KG1 (cell line): Measurements from ENCODE around the gene LRRC23.
"Not testable (repeated sequence)": the region's sequence is repeated elsewhere in the genome, so short reads cannot be mapped to it uniquely, and the experiment has no call there.

ENCODE experiments used
- DNase-seq: peaks from one replicate; lab custom pipeline; 2025; lab: John Stamatoyannopoulos, UW

The LRRC23 gene, protein sequence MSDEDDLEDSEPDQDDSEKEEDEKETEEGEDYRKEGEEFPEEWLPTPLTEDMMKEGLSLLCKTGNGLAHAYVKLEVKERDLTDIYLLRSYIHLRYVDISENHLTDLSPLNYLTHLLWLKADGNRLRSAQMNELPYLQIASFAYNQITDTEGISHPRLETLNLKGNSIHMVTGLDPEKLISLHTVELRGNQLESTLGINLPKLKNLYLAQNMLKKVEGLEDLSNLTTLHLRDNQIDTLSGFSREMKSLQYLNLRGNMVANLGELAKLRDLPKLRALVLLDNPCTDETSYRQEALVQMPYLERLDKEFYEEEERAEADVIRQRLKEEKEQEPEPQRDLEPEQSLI

DNA sequence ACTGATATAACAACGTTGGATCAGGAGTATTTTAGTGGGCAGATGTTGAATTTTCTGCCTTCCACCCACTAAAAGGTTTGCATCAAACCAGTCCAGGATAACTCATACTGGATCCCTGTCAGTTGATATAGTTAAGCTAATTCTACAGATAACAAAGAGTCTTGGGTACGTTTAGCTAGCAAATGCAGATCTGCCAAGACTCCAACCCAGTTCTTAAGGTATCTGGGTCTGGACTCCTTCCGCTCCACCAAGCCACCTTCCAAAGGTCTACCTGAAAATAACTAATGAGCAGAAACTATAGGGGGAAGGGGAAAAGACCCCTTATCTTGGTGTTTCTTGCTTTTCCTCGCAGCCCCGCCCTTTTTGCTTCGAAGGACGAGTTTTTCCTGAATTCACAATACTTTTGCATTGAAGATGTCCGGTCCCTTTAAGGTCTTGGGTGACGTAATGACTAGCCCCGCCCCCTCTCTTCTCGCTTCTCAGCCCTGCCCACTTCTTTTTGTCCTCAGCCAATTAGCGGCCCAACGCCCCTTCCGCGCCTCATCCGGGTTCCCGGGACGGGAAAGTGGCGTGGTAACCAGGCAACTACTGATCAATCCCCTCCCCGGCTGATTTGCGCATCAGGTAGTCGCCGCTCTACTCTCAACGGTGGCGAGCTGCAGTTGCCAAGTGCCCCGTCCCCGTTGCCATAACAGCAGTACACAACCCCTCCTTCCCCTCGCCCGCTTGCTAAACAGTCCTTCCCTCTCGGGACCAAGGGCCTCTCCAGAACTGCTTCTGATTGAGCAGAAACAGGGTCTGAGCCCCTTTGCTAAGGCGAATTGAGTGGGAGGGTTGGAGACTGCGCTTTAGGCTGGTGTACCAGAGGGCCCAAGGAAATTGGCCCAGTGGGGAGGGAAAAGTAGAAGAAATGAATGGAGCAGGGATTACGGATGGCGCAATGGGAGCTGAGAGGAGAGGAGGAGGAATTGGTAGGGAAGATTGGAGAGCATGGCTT, at the start of gene LRRC23:
TSS of gene LRRC23 (plus strand) at position 543 of the 997 bp plus-strand sequence. CDS start 812 bp downstream, outside the sequence.
- peak; percentile 86 for DNase-seq

DNA sequence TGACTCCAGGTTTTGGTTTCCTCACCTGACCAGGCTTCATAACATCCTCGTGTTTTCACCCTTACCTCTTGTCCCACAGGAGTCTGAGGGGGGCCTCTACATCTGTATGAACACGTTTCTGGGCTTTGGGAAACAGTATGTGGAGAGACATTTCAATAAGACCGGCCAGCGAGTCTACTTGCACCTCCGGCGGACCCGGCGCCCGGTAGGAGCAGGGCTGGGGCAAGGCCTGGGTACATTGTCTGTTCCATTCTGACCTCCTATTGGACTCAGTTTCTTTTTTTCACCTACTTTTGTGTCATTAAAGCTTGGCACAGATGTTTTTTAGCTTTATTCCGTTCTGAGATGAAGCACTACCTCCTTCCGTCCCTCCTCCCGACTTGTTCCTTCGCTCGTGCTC, 49.3 kb upstream of the LRRC23 start:
- no peak for DNase-seq

DNA sequence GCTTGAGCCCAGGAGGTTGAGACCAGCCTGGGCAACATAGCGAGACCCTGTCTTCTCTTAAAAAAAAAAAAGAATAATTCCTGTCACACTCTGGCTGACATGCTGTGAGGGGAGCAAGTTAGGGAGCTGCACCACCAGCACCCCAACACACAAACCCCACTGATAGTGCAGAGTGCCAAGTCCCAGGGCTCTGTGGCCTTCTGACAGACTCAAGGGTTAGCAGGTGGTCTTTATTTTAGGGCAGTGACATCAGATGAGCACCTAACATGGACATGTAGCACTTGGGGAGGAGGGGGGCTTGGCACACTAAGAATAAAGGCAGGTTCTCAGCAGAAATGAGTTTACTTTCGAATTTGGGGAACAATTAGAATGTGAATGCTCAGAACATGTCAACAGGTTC, 45.8 kb upstream of the LRRC23 start:
- no peak for DNase-seq

DNA sequence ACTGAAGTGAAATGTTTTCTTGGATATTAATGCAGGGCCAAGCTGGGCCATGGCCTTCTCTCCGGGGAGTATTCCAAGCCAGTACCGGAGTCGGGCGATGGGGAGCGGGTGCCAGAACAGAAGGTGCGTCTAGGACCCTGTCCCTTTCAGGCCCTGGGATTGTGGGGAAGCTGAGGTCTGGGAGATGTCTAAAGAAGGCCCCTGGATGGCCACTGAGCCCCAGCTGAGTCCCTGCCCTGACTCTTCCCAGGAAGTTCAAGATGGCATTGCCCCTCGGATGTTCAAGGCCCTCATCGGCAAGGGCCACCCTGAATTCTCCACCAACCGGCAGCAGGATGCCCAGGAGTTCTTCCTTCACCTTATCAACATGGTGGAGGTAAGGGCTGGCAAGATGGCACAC, 44.5 kb upstream of the LRRC23 start:
- DNase-seq, result no peak

DNA sequence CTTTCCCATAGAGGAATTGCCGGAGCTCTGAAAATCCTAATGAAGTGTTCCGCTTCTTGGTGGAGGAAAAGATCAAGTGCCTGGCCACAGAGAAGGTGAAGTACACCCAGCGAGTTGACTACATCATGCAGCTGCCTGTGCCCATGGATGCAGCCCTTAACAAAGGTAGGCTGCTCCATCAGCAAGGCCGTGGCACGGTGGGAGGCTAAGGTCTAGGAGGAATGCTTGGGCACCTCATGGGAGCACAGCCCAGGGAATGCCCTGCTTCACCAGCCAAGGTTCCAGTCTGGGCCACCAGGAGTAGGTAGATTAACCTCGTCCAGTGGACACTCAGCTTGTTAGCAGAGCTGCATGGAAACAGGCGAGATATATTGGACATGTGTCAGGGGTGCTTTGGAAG, 43.7 kb upstream of the LRRC23 start:
- DNase-seq, result no peak

DNA sequence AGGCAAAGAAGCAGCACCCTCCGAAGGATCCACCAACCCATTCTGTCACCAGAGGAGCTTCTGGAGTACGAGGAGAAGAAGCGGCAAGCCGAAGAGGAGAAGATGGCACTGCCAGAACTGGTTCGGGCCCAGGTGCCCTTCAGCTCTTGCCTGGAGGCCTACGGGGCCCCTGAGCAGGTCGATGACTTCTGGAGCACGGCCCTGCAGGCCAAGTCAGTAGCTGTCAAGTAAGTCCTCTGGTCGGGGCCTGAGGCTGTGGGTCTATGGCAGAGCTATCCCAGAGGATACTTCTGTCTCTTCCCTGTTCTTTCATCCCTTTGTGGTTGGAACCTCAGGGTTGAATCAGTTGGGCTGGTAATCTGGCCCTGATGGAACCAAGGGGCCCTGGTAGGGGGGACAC, 43.2 kb upstream of the LRRC23 start:
- DNase-seq, result no peak

DNA sequence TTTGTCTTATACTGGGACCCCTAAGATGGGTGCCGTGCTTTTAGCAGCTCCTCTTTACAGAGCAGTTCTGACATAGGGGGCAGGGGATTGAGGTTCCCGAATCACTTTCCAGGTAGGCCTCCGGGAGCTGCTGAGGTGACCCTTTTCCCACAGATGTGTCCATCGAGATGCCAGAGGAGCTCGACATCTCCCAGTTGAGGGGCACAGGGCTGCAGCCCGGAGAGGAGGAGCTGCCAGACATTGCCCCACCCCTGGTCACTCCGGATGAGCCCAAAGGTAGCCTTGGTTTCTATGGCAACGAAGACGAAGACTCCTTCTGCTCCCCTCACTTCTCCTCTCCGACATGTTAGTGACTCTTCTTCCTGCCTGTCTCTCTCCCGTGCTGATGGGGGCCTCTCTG, 41.6 kb upstream of the LRRC23 start:
- no peak for DNase-seq

DNA sequence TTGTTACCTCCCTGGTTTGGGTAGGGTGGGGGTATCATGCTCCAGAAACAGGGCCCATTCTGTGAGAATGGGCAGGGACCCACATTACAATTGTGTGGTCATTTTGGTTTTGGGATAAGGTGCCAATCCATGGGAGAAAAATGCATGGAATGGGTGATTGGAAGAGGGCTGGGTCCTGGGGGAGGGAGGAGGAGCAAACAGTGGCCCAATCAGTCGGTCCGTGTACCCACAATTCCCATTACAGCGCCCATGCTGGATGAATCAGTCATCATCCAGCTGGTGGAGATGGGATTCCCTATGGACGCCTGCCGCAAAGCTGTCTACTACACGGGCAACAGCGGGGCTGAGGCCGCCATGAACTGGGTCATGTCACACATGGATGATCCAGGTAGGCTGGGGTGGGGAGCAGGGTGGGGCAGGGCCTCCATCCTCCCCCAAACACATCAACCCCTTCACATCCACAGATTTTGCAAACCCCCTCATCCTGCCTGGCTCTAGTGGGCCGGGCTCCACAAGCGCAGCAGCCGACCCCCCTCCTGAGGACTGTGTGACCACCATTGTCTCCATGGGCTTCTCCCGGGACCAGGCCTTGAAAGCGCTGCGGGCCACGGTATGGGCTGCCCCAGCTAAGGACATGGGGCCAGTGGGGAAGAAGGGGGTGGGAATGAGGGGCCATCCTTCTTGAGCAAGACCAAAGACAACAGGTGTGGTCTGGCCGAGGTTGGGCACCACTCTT, 40.9 kb upstream of the LRRC23 start:
- no peak for DNase-seq

DNA sequence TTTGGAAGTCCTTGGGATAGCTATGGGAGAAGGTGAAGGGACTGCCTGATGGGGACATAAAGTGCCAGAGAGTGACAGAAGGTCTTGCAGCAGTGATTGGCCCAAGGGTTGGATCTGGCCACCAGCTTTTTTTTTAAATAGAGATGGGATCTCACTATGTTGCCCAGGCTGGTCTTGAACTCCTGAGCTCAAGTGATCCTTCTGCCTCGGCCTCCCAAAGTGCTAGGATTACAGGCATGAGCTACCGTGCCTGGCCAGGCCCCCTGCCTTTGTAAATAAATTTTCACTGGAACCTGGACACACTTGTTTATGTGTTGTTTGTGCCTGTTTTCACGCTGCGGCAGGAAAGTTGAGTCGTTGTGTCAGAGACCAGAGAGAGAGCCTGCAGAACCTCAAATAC, 39.3 kb upstream of the LRRC23 start:
- DNase-seq, result not testable (repeated sequence)

DNA sequence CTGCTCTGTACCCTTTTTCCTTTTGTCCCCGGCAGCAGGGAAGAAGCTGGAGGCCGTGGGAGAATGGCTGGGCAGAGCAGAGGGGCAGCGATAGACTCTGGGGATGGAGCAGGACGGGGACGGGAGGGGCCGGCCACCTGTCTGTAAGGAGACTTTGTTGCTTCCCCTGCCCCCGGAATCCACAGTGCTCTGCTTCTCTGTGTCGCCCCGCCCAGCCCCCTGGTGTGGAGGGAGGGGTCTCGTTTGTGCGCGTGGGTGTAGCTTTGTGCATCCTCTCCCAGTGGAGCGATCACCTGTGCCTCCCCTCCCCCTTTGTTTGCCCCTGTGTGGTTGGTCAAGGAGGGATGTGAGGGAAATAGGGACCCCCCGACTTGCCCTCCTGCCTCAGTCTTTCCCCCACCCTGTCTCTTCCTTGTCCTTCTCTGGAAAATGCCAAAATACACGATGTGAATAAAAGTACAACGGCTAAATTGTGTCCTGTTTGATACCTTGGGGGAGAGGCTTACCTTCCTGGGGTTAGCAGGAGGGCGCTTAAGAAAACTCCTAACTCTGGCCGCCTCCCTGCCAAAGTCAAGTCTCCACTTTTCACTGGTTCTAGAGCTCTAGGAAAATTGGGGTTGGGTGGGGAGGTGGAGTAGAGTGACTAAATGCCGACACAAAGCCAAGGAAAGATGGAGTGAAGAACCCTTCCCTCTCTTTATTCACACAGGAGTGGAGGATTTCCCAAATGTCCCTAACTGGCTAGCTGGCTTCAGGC, 38.3 kb upstream of the LRRC23 start:
- no peak for DNase-seq

DNA sequence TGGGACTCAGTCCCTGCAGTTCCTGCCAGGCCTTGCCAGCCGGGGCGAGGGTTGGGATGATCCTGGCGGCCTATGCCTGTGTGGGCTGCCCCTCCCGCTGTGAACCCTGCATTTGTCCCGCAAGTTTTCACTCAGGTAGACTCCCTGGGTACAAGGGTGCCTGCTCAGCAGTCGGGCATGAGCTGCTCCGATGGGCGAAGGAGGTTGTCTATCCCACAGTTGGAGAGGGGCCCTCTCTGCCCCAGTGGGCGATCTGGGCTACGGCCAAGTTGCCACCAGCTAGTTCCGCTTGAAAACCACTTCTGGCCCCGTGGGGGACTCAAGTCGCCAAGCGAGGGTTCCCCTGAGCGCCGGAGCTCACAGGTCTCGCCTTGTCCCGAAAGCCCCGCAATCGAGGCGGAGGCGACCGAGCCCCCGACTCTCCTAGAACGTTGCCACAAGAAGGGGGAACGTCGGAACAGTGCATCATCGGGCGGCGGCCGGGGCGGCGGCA, 37.7 kb upstream of the LRRC23 start:
- DNase-seq, result peak; percentile 93

DNA sequence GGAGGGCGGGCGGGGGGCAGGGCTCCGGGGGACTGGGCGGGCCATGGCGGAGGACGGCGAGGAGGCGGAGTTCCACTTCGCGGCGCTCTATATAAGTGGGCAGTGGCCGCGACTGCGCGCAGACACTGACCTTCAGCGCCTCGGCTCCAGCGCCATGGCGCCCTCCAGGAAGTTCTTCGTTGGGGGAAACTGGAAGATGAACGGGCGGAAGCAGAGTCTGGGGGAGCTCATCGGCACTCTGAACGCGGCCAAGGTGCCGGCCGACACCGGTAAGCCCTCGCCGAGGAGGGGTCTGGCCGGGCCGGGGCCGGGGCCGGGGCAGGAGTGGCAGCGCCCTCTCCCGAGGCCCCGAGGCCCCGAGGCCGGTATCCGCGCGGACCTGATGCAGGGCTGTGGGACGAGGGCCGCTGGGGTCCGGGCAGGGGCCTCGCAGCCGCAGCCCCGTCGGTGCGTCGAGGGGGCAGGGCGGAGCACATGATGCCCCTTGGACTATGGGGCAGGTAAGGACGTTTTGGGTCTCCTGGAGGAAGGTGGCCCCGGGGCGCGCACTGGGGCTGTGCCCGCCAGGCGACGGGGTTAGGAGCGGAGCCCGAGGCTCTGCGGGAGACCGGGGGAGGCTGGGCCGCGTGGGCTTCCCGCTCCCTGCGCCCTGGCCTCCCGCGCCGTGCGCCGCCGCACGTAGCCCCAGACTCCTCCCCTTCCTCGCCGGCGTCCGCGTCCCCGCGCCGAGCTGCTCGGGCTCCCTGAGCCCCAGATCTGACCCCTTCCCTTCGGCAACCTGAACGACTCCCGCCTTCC, 37.0 kb upstream of the LRRC23 start, which contains the start of gene TPI1:
TSS of gene TPI1 (plus strand) at position 119 of the 798 bp plus-strand sequence. CDS start at position 155, 36 bp downstream.
- peak; percentile 10 for DNase-seq

DNA sequence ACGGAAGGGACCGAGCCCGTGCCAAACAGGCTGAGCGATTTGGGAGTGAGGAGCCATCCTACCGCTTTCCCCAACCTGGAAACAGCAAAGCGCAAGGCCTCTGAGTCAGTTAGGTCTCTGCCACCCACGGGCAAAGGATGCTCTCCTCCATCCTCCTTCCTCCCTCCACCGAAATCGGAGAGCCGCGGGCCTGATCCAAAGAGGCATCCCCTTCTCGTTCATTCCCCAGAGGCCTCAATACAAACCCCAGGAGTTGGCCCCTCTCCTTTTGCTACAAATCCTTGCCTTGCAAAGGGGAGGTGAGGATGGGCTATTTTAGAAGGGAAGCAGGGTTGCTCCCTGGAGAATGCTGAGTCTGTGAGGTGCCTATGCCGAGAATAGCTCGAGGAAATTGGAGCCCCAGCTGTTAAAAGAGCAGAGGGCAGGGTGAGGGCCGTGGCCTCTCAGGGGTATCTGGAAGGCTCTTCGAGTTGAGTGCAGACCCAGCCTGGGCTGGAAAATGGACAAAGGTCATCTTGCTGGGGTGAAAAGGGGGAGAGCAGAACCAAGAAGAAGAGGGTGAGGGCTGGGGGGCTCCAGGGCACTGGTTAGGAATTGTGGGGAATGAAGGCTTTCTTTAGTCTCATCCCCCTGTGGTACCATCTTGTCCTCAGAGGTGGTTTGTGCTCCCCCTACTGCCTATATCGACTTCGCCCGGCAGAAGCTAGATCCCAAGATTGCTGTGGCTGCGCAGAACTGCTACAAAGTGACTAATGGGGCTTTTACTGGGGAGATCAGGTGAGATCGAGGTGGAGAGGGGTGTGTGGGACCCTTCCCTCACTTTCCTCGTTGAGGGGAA, 36.2 kb upstream of the LRRC23 start:
- no peak for DNase-seq

DNA sequence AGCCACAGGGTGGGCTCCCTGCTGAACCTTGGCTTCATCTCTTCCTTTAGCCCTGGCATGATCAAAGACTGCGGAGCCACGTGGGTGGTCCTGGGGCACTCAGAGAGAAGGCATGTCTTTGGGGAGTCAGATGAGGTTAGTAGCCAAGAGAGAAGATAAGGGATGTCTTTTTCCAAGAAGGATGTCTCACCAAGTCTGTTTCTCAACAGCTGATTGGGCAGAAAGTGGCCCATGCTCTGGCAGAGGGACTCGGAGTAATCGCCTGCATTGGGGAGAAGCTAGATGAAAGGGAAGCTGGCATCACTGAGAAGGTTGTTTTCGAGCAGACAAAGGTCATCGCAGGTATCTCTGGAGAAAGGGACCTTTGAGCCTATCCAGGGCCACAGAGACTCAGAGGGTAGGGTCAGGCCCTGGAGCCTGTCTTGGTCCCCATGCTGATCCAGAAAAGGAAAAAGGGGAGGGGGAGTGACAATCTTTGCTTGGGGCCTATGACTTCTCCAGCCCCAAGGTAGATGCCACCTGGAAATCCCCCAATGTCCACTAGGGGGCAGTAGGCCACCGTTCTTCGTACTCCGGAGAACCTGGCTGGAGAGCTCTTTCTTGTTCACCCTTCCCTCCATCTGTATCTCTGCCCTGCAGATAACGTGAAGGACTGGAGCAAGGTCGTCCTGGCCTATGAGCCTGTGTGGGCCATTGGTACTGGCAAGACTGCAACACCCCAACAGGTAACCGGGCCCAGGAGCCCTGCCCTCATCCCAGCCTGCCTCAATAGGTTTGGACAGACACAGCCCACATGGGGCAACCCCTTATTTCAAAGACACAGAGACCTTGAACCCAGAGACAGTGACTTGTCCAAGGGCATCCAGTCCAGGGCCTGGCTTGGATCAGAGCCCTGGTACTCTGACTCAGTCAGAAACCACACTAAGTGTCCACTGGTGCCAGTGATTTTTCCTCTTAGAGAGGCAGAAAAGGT, 35.3 kb upstream of the LRRC23 start:
- peak; percentile 45 for DNase-seq

DNA sequence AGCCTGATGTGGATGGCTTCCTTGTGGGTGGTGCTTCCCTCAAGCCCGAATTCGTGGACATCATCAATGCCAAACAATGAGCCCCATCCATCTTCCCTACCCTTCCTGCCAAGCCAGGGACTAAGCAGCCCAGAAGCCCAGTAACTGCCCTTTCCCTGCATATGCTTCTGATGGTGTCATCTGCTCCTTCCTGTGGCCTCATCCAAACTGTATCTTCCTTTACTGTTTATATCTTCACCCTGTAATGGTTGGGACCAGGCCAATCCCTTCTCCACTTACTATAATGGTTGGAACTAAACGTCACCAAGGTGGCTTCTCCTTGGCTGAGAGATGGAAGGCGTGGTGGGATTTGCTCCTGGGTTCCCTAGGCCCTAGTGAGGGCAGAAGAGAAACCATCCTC, 34.3 kb upstream of the LRRC23 start:
- not testable (repeated sequence) for DNase-seq

DNA sequence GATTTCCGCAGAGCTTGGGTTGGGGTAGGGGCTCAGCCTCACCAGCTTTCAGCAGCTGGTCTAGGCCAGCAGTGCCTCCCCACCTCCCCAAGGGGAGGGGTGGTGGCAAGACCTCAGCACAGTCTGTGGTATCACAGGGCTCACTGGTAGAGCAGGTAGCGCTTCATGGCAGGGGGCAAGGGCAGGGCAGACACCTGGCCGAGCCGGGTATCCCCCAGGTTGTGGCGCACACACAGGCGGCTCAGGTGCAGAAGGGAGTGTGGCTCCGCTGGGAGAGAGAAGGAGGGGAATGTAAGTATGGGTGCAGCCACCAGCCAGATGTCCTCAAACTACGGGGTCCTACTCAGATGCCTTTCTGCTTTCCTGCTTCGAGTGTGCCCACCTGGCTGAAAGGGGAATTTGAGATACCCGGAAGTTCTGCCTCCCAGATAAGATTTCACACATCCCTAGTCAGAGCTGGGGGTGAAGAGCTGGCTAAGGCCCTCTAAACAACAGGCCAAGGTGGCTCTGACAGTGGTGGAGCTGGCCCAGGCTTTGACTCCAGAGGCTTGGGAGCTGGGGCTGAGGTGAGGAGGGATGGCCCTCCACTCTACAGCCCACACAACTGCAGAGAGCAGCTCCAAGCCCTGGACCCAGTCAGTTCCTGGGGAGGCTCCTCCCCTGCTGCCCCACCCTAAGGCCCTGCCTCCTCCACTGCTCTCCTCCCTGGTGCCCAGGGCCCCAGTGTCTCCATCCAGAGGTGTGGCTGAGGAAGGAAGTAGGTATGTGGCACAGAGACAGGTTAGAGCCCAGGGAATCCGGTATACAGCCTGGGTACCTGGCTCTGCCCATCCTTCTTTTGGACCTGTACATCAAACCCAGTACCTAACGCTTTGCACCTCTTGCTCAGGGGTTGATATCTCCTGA, 33.3 kb upstream of the LRRC23 start:
- no peak for DNase-seq
